Common myeloid progenitor, CD34-positive (primary cell): ENCODE results near the gene FIZ1.

ENCODE experiments used
- CTCF ChIA-PET: fragments of 350-600 bp; sonication (Branson Sonifier 250); formaldehyde crosslinking; loops from one replicate; lab custom pipeline; 2021; ENCODE audit warnings: antibody characterized with exemption; lab: Charles Lee
- POLR2A ChIA-PET: fragments of 350-600 bp; sonication (Branson Sonifier 250); formaldehyde crosslinking; loops from one replicate; lab custom pipeline; 2021; ENCODE audit warnings: antibody characterized with exemption; lab: Charles Lee
- DNase-seq, 3 donors: peaks; one replicate each; pipeline versions ENCODE4 v3.0.0 to v3.0.0-alpha.2; 2013
- H3K27ac ChIP-seq, 2 experiments: 1 replicate in 1 of 2; 2 replicates in 1 of 2; pipeline ENCODE4 v1.7.0; 2013; ENCODE audit warnings: inconsistent platforms in 2 of 2, low read length in 2 of 2, mild to moderate bottlenecking in 2 of 2, low read depth in 1 of 2, moderate library complexity in 1 of 2; ENCODE audit not compliant: severe bottlenecking in 2 of 2, insufficient read depth in 1 of 2, poor library complexity in 1 of 2
- H3K27me3 ChIP-seq, 5 experiments: replicated peaks in 2 of 5; 1 replicate in 3 of 5; 2 replicates in 2 of 5; pipeline versions ENCODE4 v1.6.1 to v1.7.0; 2013; ENCODE audit warnings: low read length in 4 of 5, mild to moderate bottlenecking in 2 of 5, moderate library complexity in 2 of 5, inconsistent platforms in 1 of 5; ENCODE audit not compliant: insufficient read depth in 5 of 5, control insufficient read depth in 4 of 5
- H3K36me3 ChIP-seq, 4 experiments: 1 replicate in 2 of 4; 2 replicates in 2 of 4; pipeline versions ENCODE4 v1.6.1 to v1.7.0; 2013; ENCODE audit warnings: low read length in 3 of 4, control low read depth in 1 of 4, mild to moderate bottlenecking in 1 of 4; ENCODE audit not compliant: control insufficient read depth in 4 of 4, insufficient read depth in 4 of 4
- H3K4me1 ChIP-seq, 4 experiments: 1 replicate in 3 of 4; 2 replicates in 1 of 4; pipeline versions ENCODE4 v1.6.1 to v1.7.1; 2013; ENCODE audit warnings: low read length in 3 of 4, mild to moderate bottlenecking in 3 of 4, control low read depth in 1 of 4, inconsistent platforms in 1 of 4, moderate library complexity in 1 of 4; ENCODE audit not compliant: control insufficient read depth in 4 of 4, insufficient read depth in 4 of 4; ENCODE audit errors: control extremely low read depth in 1 of 4
- H3K4me3 ChIP-seq, 7 experiments: 1 replicate in 4 of 7; 2 replicates in 3 of 7; pipeline versions ENCODE4 v1.5.1 to v1.7.0; 2013; ENCODE audit warnings: mild to moderate bottlenecking in 7 of 7, low read length in 6 of 7, moderate library complexity in 6 of 7, inconsistent platforms in 2 of 7, low read depth in 2 of 7, control low read depth in 1 of 7; ENCODE audit not compliant: insufficient read depth in 4 of 7, control insufficient read depth in 1 of 7; ENCODE audit errors: extremely low read depth in 1 of 7
- H3K9me3 ChIP-seq, 5 experiments: 1 replicate in 4 of 5; 2 replicates in 1 of 5; pipeline versions ENCODE4 v1.6.1 to v1.7.1; 2013; ENCODE audit warnings: low read length in 4 of 5, mild to moderate bottlenecking in 2 of 5, inconsistent platforms in 1 of 5, low read depth in 1 of 5, moderate library complexity in 1 of 5; ENCODE audit not compliant: control insufficient read depth in 4 of 5, insufficient read depth in 2 of 5; ENCODE audit errors: control extremely low read depth in 1 of 5
- WGBS: methylation state at CpG from one replicate; pipeline ENCODE4 v1.1.5; 2013; ENCODE audit not compliant: insufficient coverage; 5-methylcytosine and 5-hydroxymethylcytosine counted together

The FIZ1 gene

GRCh38 chr19:55598034-55598433 lies 1.3 kb downstream of the FIZ1 start:
- H3K9me3 ChIP-seq, result peaks cover 0 to 2% (median 0%) of the 10 kb centered on the region in 5 experiments
- peaks cover 11 to 43% (median 25%) of the 10 kb centered on the region in 4 experiments for H3K36me3 ChIP-seq
- POLR2A ChIA-PET, result interaction anchor here (2.2 kb wide), 1 partner anchor 13 kb away, joined by 10 read pairs; no protein-coding TSS in a partner anchor
- CTCF ChIA-PET, result interaction anchor here (1.0 to 1.4 kb wide), 2 partner anchors 40 to 83 kb away, joined by 3 read pairs; no protein-coding TSS in a partner anchor
- H3K4me3 ChIP-seq, result peak overlapping the region in 1 of 7 experiments; percentile 92
- H3K27ac ChIP-seq, result no peak overlapping the region
- 89% methylated on average over 8 of the region's 9 CpGs for WGBS
- H3K27me3 ChIP-seq, result no peaks in the 10 kb centered on the region
- H3K4me1 ChIP-seq, result peaks cover 0 to 17% (median 12%) of the 10 kb centered on the region in 4 experiments
- DNase-seq, result no peak

- H3K9me3 ChIP-seq, result peaks cover 0 to 2% (median 0%) of the 10 kb centered on the region in 5 experiments
- H3K27ac ChIP-seq, result no peak overlapping the region
- CTCF ChIA-PET, result interaction anchor here (1.0 kb wide), 1 partner anchor 83 kb away, joined by 3 read pairs; no protein-coding TSS in a partner anchor
- H3K4me3 ChIP-seq, result no peak overlapping the region
- POLR2A ChIA-PET, result no interaction called here
- 98% methylated on average over 20 of the region's 30 CpGs for WGBS
- H3K4me1 ChIP-seq, result peaks cover 0 to 17% (median 12%) of the 10 kb centered on the region in 4 experiments
- peaks cover 11 to 47% (median 25%) of the 10 kb centered on the region in 4 experiments for H3K36me3 ChIP-seq
- DNase-seq, result no peak
- H3K27me3 ChIP-seq, result no peaks in the 10 kb centered on the region
Observed at GRCh38 chr19:55597501-55597921, 1.8 kb downstream of the FIZ1 start.

GRCh38 chr19:55596304-55596703 lies 3.0 kb downstream of the FIZ1 start:
- Histone ChIP-seq H3K9me3 (peaks cover 0 to 2% (median 0%) of the 10 kb centered on the region in 5 experiments), H3K4me1 (peaks cover 0 to 15% (median 12%) of the 10 kb centered on the region in 4 experiments), H3K27me3 (no peaks in the 10 kb centered on the region), H3K27ac (no peak overlapping the region), H3K4me3 (no peak overlapping the region), H3K36me3 (peaks cover 11 to 52% (median 31%) of the 10 kb centered on the region in 4 experiments)
- ChIA-PET POLR2A (no interaction called here), CTCF (no interaction called here)
- WGBS, result 100% methylated on average over 3 of the region's 3 CpGs
- no peak for DNase-seq

GRCh38 chr19:55594996-55595545 lies 4.2 kb downstream of the FIZ1 start:
- CTCF ChIA-PET, result no interaction called here

GRCh38 chr19:55593096-55593772 lies 6.1 kb downstream of the FIZ1 start:
- Histone ChIP-seq H3K4me1 (peaks cover 0 to 2% (median under 1%) of the 10 kb centered on the region in 4 experiments), H3K4me3 (no peak overlapping the region), H3K27ac (no peak overlapping the region), H3K27me3 (no peaks in the 10 kb centered on the region), H3K9me3 (peaks cover 0 to 2% (median 0%) of the 10 kb centered on the region in 5 experiments), H3K36me3 (peaks cover 11 to 52% (median 32%) of the 10 kb centered on the region in 4 experiments)
- POLR2A ChIA-PET, result no interaction called here
- CTCF ChIA-PET, result interaction anchor here (1.0 kb wide), 1 partner anchor 10 kb away, joined by 3 read pairs; no protein-coding TSS in a partner anchor
- no peak for DNase-seq
- 94% methylated on average over 56 of the region's 68 CpGs for whole genome bisulfite sequencing

More at GRCh38 chr19:55594996-55595545, 4.2 kb downstream of the FIZ1 start:
- Histone ChIP-seq H3K9me3 (peaks cover 0 to 2% (median 0%) of the 10 kb centered on the region in 5 experiments), H3K4me1 (peaks cover 0 to 8% (median 5%) of the 10 kb centered on the region in 4 experiments), H3K27ac (no peak overlapping the region), H3K27me3 (no peaks in the 10 kb centered on the region), H3K4me3 (no peak overlapping the region), H3K36me3 (peaks cover 11 to 52% (median 32%) of the 10 kb centered on the region in 4 experiments)
- DNase-seq, result no peak
- POLR2A ChIA-PET, result interaction anchor here (0.8 kb wide), 1 partner anchor 9 kb away, joined by 4 read pairs; no protein-coding TSS in a partner anchor
- 100% methylated on average over 3 of the region's 4 CpGs for WGBS

- POLR2A ChIA-PET, result no interaction called here
- H3K36me3 ChIP-seq, result peaks cover 11 to 51% (median 32%) of the 10 kb centered on the region in 4 experiments
- 95% methylated on average over 65 of the region's 73 CpGs for WGBS
Observed at GRCh38 chr19:55592391-55593090, 6.8 kb downstream of the FIZ1 start.

More at GRCh38 chr19:55592391-55593090, 6.8 kb downstream of the FIZ1 start:
- no peak for DNase-seq
- Histone ChIP-seq H3K27me3 (no peaks in the 10 kb centered on the region), H3K9me3 (peaks cover 0 to 2% (median 0%) of the 10 kb centered on the region in 5 experiments), H3K4me1 (peaks cover 0 to 7% (median 5%) of the 10 kb centered on the region in 4 experiments), H3K27ac (no peak overlapping the region), H3K4me3 (no peak overlapping the region)
- CTCF ChIA-PET, result interaction anchor here (1.0 kb wide), 1 partner anchor 9 kb away, joined by 3 read pairs; no protein-coding TSS in a partner anchor
